Glomerular visceral epithelial cell (primary cell): Measurements from ENCODE around the gene BMPR1A.

Experiments
- DNase-seq: peaks from one replicate; pipeline ENCODE4 v3.0.0-alpha.2; 2016; ENCODE audit errors: extremely low spot score

The BMPR1A gene

GRCh38 chr10:86763404-86763803 is 7.0 kb downstream of the BMPR1A start:
- no peak for DNase-seq

DNA sequence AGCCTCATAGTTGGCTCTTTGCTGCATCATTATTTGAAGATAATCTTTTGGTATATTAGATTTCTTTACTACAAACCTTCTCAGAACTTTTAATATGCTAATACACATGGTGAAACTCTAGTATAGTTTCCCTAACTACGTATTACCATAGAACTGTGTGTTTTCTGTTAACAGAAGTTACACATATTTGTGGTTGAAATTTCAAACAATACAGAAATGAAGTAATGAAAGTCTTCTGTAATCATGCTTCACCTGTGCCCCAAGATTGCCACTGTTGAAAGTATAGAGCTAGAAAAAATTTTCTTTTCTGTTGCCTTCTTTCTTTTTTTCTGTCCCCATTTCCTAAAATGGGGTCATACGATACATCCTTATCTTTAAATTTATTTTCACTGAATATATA is 9.1 kb downstream of the BMPR1A start:
- no peak for DNase-seq

DNA sequence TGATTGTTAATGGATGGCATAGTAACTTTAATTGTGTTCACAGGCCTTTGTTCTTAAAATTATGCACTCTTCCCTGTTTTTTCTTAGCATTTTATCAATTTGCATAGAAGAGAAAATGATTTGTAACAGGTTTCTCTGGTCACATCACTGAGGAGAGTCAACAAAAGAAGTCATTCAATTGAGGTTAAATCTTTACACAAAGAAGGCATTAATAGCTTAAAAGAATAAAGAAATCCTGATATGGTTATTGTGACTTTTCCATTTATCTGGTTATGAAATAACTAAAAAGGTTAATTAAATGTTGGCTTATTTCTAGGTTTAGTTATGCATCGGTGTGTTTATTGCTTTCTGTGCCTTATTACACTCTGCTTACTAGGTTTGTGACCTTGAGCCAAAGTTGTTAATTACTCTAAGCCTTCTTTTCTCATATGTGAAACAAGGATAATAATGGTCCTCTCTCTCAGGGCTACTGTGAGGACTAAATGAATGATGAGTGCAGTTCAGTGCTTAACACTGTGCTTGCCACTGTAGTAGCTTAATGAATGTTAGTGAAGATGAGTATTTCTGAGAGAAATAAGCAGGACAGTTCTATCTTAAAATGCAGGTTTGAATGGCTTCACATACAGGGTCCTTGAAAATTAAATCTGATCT is 12.1 kb downstream of the BMPR1A start:
- no peak for DNase-seq

DNA sequence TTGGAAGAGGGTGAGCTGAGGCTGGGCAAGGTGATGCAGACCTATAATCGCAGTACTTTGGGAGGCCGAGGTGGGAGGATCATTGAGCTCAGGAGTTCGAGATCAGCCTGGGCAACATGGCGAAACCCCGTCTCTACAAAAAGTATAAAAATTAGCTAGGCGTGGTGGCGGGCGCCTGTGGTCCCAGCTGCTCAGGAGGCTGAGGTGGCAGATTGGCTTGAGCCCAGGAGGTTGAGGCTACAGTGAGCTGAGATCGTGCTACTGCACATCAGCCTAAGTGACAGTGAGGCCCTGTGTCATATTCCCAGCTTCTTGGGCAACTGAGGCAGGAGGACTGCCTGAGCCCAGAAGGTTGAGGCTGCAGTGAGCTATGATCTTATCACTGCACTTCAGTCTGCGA is 13.6 kb downstream of the BMPR1A start:
- no peak for DNase-seq

- DNase-seq, result no peak
Measured at GRCh38 chr10:86770412-86770960, 14.1 kb downstream of the BMPR1A start.

DNA sequence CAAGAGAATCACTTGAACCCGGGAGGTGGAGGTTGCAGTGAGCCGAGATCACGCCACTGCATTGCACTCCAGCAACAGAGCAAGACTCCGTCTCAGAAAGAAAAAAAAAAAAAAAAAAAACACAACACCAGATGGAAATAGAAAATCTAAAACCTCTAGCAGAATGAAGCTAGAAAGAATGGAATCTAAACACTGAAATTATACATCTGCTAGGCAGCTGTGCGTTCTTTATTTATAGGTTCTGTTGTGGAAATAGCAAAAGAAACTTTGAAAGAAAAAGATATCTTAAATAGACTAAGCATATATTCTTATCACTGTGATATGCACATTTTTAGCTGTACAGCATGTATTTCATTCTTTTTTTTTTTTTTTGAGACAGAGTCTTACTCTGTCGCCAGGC is 17.1 kb downstream of the BMPR1A start:
- DNase-seq, result no peak

DNA sequence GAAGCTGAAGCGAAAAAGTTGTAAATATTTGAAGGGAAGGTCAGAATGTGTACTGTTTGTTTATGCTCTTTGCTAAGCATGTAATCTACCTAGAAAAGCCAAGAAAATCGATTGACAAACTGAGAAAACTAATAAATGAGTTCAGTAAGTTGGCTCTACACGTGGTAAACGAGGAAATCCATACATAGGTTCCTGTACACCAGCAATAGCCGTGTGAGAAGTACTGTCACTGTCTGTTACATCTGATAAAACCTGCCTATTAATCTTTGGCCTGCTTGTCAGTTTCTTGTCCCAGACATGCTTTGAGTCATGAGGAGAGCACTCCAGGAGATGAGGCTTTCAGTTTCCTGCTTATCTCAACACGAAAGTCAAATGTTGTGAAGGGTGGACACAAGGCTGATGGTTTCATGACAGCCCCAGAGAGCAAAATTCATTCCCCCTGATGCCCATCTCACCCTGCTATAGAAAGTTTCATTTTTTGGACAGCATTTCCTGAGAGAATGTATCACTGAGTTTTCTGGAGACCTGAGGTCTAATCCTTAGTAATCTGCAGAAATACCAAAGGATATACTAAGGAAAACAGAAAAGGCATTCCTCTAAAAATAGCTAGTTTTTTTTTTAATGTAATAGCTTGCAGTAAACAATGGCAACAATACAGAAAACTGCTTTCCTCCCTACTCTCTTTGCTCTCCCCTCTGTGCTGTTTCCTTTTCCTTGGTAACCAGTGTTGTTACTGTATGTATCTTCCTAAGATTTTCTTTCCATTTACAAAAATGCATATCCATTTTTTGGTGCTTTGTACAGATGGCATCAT is 18.8 kb downstream of the BMPR1A start:
- DNase-seq, result peak; percentile 38

GRCh38 chr10:86775870-86776180 is 19.4 kb downstream of the BMPR1A start:
- DNase-seq, result no peak

DNA sequence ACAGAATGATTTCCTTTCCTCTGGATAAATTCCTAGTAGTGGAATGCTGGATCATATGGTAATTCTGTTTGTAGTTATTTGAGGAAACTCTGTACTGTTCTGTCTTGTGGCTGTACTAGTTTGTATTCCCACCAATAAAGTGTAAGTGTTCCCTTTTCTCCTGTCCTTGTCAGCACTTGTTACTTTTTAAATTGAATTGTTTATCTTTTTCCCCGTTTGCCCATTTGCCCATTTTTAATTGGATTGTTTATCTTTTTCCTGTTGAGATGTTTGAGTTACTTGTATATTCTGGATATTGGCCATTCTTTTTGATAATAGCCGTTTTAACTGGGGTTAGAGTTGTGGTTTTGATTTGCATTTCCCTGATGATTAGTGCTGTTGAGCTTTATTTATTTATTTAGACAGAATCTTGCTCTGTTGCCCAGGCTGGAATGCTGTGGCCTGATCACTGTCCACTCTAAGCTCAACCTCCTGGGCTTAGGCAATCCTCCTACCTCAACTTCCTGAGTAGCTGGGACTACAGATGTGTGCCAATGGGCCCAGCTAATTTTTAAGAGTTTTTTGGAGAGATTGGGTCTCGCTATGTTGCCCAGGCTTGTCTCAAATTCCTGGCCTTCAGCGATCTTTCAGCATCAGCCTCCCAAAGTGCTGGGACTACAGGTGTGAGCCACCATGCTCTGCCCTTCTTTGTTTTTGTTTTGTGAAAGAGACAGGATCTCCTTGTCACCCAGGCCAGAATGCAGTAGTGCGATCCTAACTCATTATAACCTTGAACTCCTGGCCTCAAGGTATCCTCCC is 23.0 kb downstream of the BMPR1A start:
- no peak for DNase-seq

DNA sequence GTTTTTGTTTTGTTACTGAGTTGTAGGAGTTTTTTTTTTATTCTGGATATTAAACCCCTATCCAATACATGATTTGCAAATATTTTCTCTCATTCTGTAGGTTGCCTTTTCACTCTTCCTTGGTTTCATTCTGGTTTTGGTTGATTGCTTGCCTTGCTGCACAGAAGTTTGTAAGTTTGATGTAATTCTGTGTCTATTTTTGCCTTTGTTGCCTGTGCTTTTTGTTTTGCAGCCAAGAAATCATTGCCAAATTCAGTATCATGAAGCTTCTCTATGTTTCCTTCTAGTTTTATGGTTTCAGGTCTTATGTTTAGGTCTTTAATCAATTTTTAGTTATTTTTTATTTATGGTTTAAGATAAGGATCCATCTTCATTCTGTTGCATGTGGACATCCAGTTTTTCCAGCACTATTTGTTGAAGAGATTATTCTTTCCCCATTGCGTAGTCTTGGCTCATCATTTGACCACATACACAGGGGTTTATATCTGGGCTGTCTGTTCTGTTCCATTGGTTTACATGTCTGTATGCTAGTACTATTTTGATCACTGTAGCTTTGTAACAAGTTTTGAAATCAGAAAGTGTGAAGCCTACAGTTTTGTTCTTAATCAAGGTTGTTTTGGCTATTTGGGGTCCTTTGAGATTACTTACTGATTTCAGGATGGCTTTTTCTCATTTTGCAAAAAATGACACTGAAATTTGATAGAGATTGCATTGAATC is 26.4 kb downstream of the BMPR1A start:
- no peak for DNase-seq

GRCh38 chr10:86785037-86785436 is 28.6 kb downstream of the BMPR1A start:
- DNase-seq, result no peak

GRCh38 chr10:86785968-86786367 is 29.5 kb downstream of the BMPR1A start:
- DNase-seq, result no peak

DNA sequence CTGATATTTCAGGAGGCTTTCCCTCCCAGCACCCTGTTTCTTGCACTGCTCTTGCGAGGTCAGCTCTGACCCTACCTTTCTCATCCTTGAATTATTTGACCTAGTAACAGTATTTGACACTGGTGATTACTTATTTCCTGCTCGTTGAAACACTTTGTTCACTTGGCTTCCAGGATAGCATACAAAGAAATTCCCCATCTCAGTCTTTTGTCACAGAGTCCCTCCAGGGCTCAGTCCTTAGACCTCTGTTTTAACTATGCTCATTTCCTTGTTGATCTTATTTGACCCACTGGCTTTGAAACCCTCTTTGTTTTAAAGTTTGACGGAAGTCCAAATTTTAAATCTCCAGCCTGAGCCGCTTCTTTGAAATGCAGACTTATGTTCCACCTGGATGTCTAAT is 29.9 kb downstream of the BMPR1A start:
- DNase-seq, result no peak

- DNase-seq, result no peak
Measured at GRCh38 chr10:86790394-86790793, 34.0 kb downstream of the BMPR1A start.

DNA sequence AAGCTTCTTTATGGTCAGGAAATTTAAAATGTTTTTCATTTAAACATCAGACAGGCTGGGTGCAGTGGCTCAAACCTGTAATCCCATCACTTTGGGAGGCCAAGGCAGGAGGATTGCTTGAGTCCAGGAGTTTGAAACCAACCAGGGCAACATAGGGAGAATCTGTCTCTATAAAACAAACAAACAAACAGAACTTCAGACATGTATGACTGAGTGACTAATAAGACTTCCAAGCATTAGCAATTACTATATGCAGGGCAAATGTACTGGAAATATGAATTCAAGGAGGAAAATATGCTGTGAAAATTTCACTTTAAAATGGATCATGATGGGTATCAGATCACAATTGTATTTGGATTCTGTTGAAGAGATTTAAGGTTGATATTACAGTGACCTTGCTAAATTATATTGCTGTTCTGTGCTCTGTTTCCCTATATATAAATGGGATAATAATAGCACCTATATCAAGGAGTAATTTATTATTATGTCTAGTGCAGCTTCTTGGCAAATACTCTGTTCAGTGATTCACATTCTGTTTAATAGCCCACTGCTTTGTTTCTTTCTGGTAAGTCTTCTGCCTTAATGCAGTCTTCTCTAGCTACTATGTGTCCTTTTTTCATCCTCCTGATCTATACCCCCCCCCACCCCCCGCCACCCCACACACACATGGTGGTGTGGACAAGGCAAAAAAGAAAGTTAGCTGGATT is 36.2 kb downstream of the BMPR1A start:
- DNase-seq, result no peak

DNA sequence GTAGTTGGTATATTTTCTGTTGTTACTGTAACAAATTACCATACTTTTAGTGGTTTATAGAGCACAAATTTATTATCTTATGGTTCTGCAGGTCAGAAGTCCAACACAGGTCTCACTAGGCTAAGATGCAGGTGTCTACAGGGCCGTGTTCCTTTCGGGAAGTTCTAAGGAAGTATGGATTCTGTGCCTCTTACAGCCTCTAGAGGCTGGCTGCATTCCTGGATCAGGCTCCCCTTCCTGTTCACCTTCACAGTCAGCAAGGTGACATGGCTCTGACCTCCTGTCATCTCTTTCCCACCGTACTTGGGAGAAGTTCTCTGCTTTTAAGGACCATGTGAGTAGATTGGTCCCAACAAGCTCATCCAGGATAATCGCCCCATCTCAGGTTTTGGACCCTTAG is 37.3 kb downstream of the BMPR1A start:
- no peak for DNase-seq

- DNase-seq, result peak; percentile 66
Measured at GRCh38 chr10:86795353-86795752, 38.9 kb downstream of the BMPR1A start.

- DNase-seq, result no peak
Measured at GRCh38 chr10:86798025-86798424, 41.6 kb downstream of the BMPR1A start.

- DNase-seq, result no peak
Measured at GRCh38 chr10:86798611-86799010, 42.2 kb downstream of the BMPR1A start.

GRCh38 chr10:86799188-86799845 is 42.9 kb downstream of the BMPR1A start:
- no peak for DNase-seq

DNA sequence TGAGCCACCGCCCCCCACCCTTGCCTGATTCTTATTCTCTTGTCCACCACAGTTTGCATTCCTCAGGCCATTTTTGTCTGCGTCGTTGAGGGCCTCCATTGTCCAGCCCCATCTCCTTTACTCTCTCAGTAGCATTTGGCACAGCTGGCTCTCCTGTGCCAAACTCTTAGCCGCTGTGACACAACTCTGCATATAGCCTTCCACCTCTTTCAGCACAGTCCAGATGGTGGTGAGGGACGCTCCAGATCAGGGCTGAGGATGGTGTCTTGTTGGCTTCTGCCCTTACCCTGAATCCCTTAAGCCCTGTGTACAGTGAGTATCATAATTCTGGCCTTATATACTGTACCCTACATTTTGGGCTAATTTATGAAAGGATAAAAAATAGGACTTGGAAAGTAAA is 45.6 kb downstream of the BMPR1A start:
- DNase-seq, result no peak
